ENCODE results near the gene TMX4.

TMX4 gene

DNA sequence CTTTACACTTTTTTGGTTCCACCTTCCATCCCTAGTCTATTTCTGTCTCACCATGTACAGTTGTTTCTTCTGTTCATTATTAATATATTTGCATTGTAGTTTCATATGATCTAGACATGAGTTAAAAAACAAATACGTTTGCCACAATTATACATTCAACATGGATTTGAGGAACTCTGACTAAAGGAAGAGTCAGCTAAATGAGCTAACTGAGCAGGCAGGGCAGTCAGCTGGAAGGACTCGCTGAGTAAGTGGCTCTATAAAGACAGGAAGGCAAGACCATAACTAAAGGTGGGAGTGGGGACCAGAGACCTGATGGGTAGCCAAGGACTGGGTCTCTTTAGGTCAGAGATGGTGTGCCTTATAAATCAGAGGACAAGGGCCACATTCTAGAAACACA is 26.3 kb downstream of the TMX4 start:
- TF ChIP-seq, protein P1, sequence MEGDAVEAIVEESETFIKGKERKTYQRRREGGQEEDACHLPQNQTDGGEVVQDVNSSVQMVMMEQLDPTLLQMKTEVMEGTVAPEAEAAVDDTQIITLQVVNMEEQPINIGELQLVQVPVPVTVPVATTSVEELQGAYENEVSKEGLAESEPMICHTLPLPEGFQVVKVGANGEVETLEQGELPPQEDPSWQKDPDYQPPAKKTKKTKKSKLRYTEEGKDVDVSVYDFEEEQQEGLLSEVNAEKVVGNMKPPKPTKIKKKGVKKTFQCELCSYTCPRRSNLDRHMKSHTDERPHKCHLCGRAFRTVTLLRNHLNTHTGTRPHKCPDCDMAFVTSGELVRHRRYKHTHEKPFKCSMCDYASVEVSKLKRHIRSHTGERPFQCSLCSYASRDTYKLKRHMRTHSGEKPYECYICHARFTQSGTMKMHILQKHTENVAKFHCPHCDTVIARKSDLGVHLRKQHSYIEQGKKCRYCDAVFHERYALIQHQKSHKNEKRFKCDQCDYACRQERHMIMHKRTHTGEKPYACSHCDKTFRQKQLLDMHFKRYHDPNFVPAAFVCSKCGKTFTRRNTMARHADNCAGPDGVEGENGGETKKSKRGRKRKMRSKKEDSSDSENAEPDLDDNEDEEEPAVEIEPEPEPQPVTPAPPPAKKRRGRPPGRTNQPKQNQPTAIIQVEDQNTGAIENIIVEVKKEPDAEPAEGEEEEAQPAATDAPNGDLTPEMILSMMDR (IDR thresholded peaks at IDR 0.05): no peak
- Histone ChIP-seq H3K27me3 (no peaks in the 10 kb centered on the region), H3K27ac (no peak overlapping the region), H3K4me3 (ENCODE audit: low read depth in 1 of 2, low read length in 1 of 2) (no peak overlapping the region), H3K9me3 (peaks cover 7% of the 10 kb centered on the region), H3K4me1 (ENCODE audit: control insufficient read depth in 1 of 2, insufficient read depth in 1 of 2, low read depth in 1 of 2, low read length in 1 of 2) (no peaks in the 10 kb centered on the region), H3K36me3 (peaks cover 74% of the 10 kb centered on the region)

DNA sequence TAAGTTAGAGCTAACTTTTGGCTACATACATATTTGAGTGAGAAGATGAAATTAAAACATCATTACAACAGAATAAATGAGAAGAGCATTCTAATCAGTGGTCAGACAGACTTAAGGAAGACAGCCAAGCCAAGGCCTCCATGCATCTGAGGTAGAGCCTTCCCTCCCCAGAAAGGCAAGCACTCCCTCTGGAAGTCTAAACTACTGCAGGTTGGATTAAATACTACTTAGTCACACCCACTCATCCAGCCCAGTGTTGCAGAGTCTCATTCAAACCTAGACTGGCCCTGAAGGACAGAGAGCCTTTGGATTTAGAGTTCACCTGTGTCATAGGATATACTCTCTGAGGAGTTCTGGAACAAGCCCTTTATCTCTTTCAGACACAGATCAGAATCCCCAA is 29.2 kb downstream of the TMX4 start:
- no peak overlapping the region for H3K4me3 ChIP-seq (ENCODE audit: low read depth in 1 of 2, low read length in 1 of 2)
- H3K27me3 ChIP-seq: no peaks in the 10 kb centered on the region
- H3K9me3 ChIP-seq: no peaks in the 10 kb centered on the region
- H3K4me1 ChIP-seq (ENCODE audit: control insufficient read depth in 1 of 2, insufficient read depth in 1 of 2, low read depth in 1 of 2, low read length in 1 of 2): no peaks in the 10 kb centered on the region
- TF ChIP-seq, protein P1 (IDR thresholded peaks at IDR 0.05): no peak
- H3K27ac ChIP-seq: no peak overlapping the region
- peaks cover 75% of the 10 kb centered on the region for H3K36me3 ChIP-seq

DNA sequence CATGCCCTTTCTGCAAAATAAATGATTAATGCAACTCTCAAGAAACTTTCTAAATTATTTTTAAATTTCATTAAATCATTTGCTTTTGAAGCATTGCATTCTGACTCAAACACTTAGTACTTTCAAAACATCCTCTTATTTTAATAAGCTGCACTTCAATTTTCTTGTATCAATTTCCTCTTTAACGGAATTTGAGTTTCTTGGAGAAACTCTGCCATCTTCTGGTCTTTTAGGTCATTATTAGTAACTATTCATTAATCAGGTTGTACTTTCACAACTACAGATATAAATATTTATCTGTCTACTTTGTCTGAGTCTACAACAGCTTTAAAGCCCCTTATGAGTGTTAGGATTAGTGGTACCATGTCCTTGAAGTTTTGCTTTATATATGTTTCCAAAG is 30.2 kb downstream of the TMX4 start:
- no peak overlapping the region for H3K27ac ChIP-seq
- H3K9me3 ChIP-seq: no peaks in the 10 kb centered on the region
- TF ChIP-seq, protein P1 (IDR thresholded peaks at IDR 0.05): no peak
- H3K4me1 ChIP-seq (ENCODE audit: control insufficient read depth in 1 of 2, insufficient read depth in 1 of 2, low read depth in 1 of 2, low read length in 1 of 2): no peaks in the 10 kb centered on the region
- peaks cover 75% of the 10 kb centered on the region for H3K36me3 ChIP-seq
- no peak overlapping the region for H3K4me3 ChIP-seq (ENCODE audit: low read depth in 1 of 2, low read length in 1 of 2)
- H3K27me3 ChIP-seq: no peaks in the 10 kb centered on the region

DNA sequence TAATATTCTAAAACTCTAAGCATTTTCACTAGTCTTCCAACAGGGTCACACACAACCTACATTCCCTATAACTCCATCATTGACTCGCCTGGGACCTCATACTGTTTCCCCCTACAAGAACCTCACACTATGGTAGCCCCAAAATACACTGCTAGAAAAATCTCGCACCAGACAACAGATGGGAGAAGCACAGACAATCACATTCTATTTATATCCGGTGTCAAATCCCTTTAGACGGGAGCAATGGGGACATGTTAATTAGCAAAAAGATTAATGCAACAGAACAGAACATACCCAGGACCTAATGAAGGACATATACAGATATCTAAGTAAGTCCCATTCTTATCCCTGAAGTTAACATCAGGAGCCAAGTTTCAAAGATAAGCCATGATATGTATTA is 33.6 kb downstream of the TMX4 start:
- Histone ChIP-seq H3K4me3 (ENCODE audit: low read depth in 1 of 2, low read length in 1 of 2) (no peak overlapping the region), H3K27ac (no peak overlapping the region), H3K4me1 (ENCODE audit: control insufficient read depth in 1 of 2, insufficient read depth in 1 of 2, low read depth in 1 of 2, low read length in 1 of 2) (no peaks in the 10 kb centered on the region), H3K9me3 (no peaks in the 10 kb centered on the region), H3K27me3 (no peaks in the 10 kb centered on the region), H3K36me3 (peaks cover 87% of the 10 kb centered on the region)
- TF ChIP-seq, protein P1 (IDR thresholded peaks at IDR 0.05): no peak

DNA sequence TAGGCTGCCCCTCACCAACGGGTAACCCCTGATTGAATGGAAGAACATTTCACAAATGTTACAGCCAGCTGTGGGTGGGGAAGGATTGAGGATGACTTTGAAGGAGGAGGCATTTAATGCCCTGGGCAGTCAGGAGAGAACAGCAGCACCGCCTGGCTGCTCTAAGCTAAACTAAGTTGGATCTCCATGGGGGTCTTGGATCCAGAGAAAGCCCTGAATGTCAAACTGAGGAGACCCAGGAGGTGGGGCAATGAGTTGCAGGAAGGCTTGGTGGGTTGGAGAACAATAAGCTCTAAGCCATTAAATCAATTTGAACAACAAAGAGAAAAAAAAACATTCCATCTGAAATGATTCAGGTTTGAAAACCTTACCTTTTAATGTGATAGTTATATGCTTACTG is 35.4 kb downstream of the TMX4 start:
- no peaks in the 10 kb centered on the region for H3K27me3 ChIP-seq
- peaks cover 91% of the 10 kb centered on the region for H3K36me3 ChIP-seq
- no peak overlapping the region for H3K4me3 ChIP-seq (ENCODE audit: low read depth in 1 of 2, low read length in 1 of 2)
- peaks cover 0 to 5% of the 10 kb centered on the region in 2 experiments for H3K4me1 ChIP-seq (ENCODE audit: control insufficient read depth in 1 of 2, insufficient read depth in 1 of 2, low read depth in 1 of 2, low read length in 1 of 2)
- H3K27ac ChIP-seq: no peak overlapping the region
- TF ChIP-seq, protein P1 (IDR thresholded peaks at IDR 0.05): no peak
- no peaks in the 10 kb centered on the region for H3K9me3 ChIP-seq

DNA sequence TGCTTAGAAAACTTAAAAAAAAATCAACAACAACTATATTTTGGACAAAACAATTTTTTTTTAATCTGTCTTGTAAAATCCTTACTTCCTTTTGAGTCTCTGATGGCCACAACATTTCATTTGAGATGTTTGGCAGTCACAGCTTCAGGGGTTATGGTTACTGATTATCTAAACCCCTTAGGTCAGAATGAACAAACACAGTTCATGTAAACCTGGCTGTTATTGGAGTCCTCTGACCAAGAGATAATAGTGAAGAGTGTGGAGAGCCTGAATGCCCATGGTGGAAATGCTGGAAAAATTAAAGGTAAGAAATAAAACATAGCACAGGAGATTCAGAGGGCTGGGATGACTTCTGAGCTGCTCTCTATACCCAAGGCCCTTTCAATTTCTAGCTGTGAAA is 38.2 kb downstream of the TMX4 start:
- Histone ChIP-seq H3K4me3 (ENCODE audit: low read depth in 1 of 2, low read length in 1 of 2) (no peak overlapping the region), H3K36me3 (peaks cover 76% of the 10 kb centered on the region), H3K9me3 (no peaks in the 10 kb centered on the region), H3K27me3 (no peaks in the 10 kb centered on the region), H3K27ac (no peak overlapping the region), H3K4me1 (ENCODE audit: control insufficient read depth in 1 of 2, insufficient read depth in 1 of 2, low read depth in 1 of 2, low read length in 1 of 2) (peaks cover 0 to 5% of the 10 kb centered on the region in 2 experiments)
- TF ChIP-seq, protein P1 (IDR thresholded peaks at IDR 0.05): no peak
